GM21786 (cell line): ENCODE measurements around the gene GGA1.

ENCODE experiments used
- ATAC-seq: cut with Tn5 transposase; IDR thresholded peaks from one replicate; pipeline ENCODE4 v1.9.1; 2021; ENCODE audit not compliant: unreplicated experiment

The GGA1 gene

GRCh38 chr22:37665487-37665886, 56.9 kb downstream of the GGA1 start:
- ATAC-seq: no peak

GRCh38 chr22:37669586-37669985, 61.0 kb downstream of the GGA1 start:
- no peak for ATAC-seq

GRCh38 chr22:37672206-37672919, 63.7 kb downstream of the GGA1 start:
- no peak for ATAC-seq

GRCh38 chr22:37672920-37673455, 64.4 kb downstream of the GGA1 start:
- no peak for ATAC-seq

- no peak for ATAC-seq
Measured at GRCh38 chr22:37674248-37674647, 65.6 kb downstream of the GGA1 start.

- ATAC-seq: peak; percentile 42
Measured at GRCh38 chr22:37674951-37675929, 66.6 kb downstream of the GGA1 start, which contains the start of gene LGALS1. TSS of gene LGALS1 (plus strand) at chr22:37675636. CDS start at chr22:37675703, 67 bp downstream.

GRCh38 chr22:37675930-37676735, 67.5 kb downstream of the GGA1 start:
- ATAC-seq: peak; percentile 2

GRCh38 chr22:37676736-37677492, 68.3 kb downstream of the GGA1 start:
- peak; percentile 32 for ATAC-seq

GRCh38 chr22:37677493-37677974, 68.9 kb downstream of the GGA1 start:
- ATAC-seq: no peak

- ATAC-seq: no peak
Measured at GRCh38 chr22:37678372-37678771, 69.7 kb downstream of the GGA1 start.

- ATAC-seq: no peak
Measured at GRCh38 chr22:37679670-37680069, 71.0 kb downstream of the GGA1 start.

- ATAC-seq: no peak
Measured at GRCh38 chr22:37680191-37680851, 71.7 kb downstream of the GGA1 start.

GRCh38 chr22:37681001-37681424, 72.4 kb downstream of the GGA1 start:
- no peak for ATAC-seq

GRCh38 chr22:37681556-37682049, 73.0 kb downstream of the GGA1 start:
- ATAC-seq: no peak
